ENCODE measurements around the gene CAPZA2. TPM values are rescaled to one million over a fixed set of nuclear protein-coding genes. Genes with fewer than 3 reads are reported as not detected.

The CAPZA2 gene
- polyA plus RNA-seq, 2 of the 4 experiments (the other 2 are of a cell fraction): 151 to 213 TPM

- H3K27ac ChIP-seq: no peak overlapping the region
- H3K9me3 ChIP-seq: no peaks in the 10 kb centered on the region
- no peak overlapping the region for H3K4me2 ChIP-seq
- ChIA-PET CTCF (interaction anchor here (1.4 kb wide), 1 partner anchor 9 kb away, joined by 3 read pairs; no protein-coding TSS in a partner anchor), POLR2A (no interaction called here)
- DNase-seq (ENCODE audit: low read depth in 1 of 2, low spot score in 1 of 2) (no peak), ATAC-seq (no peak), FAIRE-seq (no peak)
- H3K4me1 ChIP-seq: no peaks in the 10 kb centered on the region
- WGBS (ENCODE audit: missing lambda C conversion rate): 83% methylated on average over 3 of the region's 3 CpGs
- no peak for TF ChIP-seq SREBF2 (IDR thresholded peaks at IDR 0.05)
- TF ChIP-seq, protein P1, sequence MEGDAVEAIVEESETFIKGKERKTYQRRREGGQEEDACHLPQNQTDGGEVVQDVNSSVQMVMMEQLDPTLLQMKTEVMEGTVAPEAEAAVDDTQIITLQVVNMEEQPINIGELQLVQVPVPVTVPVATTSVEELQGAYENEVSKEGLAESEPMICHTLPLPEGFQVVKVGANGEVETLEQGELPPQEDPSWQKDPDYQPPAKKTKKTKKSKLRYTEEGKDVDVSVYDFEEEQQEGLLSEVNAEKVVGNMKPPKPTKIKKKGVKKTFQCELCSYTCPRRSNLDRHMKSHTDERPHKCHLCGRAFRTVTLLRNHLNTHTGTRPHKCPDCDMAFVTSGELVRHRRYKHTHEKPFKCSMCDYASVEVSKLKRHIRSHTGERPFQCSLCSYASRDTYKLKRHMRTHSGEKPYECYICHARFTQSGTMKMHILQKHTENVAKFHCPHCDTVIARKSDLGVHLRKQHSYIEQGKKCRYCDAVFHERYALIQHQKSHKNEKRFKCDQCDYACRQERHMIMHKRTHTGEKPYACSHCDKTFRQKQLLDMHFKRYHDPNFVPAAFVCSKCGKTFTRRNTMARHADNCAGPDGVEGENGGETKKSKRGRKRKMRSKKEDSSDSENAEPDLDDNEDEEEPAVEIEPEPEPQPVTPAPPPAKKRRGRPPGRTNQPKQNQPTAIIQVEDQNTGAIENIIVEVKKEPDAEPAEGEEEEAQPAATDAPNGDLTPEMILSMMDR (IDR thresholded peaks at IDR 0.05): no peak
- H3K4me3 ChIP-seq: no peak overlapping the region
Measured at GRCh38 chr7:116902867-116903266, 40.5 kb downstream of the CAPZA2 start.

GRCh38 chr7:116906391-116906790 lies 44.0 kb downstream of the CAPZA2 start:
- H3K4me2 ChIP-seq: no peak overlapping the region
- 100% methylated on average over 1 of the region's 1 CpG for WGBS (ENCODE audit: missing lambda C conversion rate)
- no peak for FAIRE-seq
- no peak for ATAC-seq
- no peak overlapping the region for H3K27ac ChIP-seq
- no peaks in the 10 kb centered on the region for H3K4me1 ChIP-seq
- TF ChIP-seq EHF (CRISPR knock-in tag; IDR thresholded peaks at IDR 0.05) (no peak), MAFK (IDR thresholded peaks at IDR 0.05; ENCODE audit: partially characterized antibody) (no peak), REST (IDR thresholded peaks at IDR 0.05) (no peak), ZSCAN20 (CRISPR knock-in tag; IDR thresholded peaks at IDR 0.05) (no peak), ATOH8 (CRISPR knock-in tag; IDR thresholded peaks at IDR 0.05; ENCODE audit: low read depth) (no peak), KDM5A (IDR thresholded peaks at IDR 0.05) (no peak), HEYL (CRISPR knock-in tag; IDR thresholded peaks at IDR 0.05) (no peak), TFCP2L1 (CRISPR knock-in tag; IDR thresholded peaks at IDR 0.05) (no peak), MAX (IDR thresholded peaks at IDR 0.05) (no peak), FOSL2 (IDR thresholded peaks at IDR 0.05) (no peak), FOSL2 (CRISPR knock-in tag; IDR thresholded peaks at IDR 0.05) (no peak), CHD4 (IDR thresholded peaks at IDR 0.05; ENCODE audit: borderline replicate concordance) (no peak), JUNB (IDR thresholded peaks at IDR 0.05) (no peak)
- no peak for DNase-seq (ENCODE audit: low read depth in 1 of 2, low spot score in 1 of 2)
- ChIA-PET POLR2A (no interaction called here), CTCF (no interaction called here)
- no peaks in the 10 kb centered on the region for H3K9me3 ChIP-seq
- no peak overlapping the region for H3K4me3 ChIP-seq

DNA sequence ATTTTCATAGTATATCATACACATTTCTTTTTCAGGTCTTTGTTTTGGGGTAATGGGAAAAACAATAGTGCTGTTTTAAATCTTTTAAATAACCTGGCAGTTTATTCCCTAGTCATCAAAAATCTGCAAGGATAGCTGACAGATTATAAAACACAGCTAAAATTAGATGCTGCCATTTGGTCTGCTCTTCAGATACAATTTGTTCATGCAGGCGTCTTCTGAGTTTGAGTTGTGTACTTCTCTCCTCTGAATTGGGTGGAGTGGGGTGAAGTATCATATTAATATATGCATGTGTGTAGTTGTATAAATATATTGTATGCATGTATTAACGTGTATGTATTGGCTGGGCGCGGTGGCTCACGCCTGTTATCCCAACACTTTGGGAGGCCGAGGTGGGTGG lies 48.0 kb downstream of the CAPZA2 start:
- FAIRE-seq (no peak), ATAC-seq (no peak), DNase-seq (ENCODE audit: low read depth in 1 of 2, low spot score in 1 of 2) (no peak)
- Histone ChIP-seq H3K4me1 (no peaks in the 10 kb centered on the region), H3K4me3 (no peak overlapping the region), H3K27ac (no peak overlapping the region), H3K9me3 (0 out of 3 replicates have a peak, but pooled peaks cover 5% of the 10 kb centered on the region), H3K4me2 (no peak overlapping the region)
- TF ChIP-seq TFCP2L1 (CRISPR knock-in tag; IDR thresholded peaks at IDR 0.05) (no peak), MAFK (IDR thresholded peaks at IDR 0.05; ENCODE audit: partially characterized antibody) (peak; percentile 27)
- CTCF ChIA-PET: no interaction called here
- WGBS (ENCODE audit: missing lambda C conversion rate): 98% methylated on average over 6 of the region's 6 CpGs
- POLR2A ChIA-PET: no interaction called here

All from A549 (cell line).